IgD-negative memory B cell (primary cell): ENCODE measurements around the gene ELOVL5. TPM values are rescaled to one million over a fixed set of nuclear protein-coding genes. Genes with fewer than 3 reads are reported as not detected.

Experiments used
- H3K27ac Mint-ChIP-seq, 3 donors: one replicate each; pipeline ENCODE4 v1.8.0; 2020 to 2022; ENCODE audit warnings: mild to moderate bottlenecking in 3 of 3, mixed read lengths in 3 of 3, moderate library complexity in 1 of 3
- H3K27me3 Mint-ChIP-seq: one replicate; pipeline ENCODE4 v1.8.0; 2021; ENCODE audit warnings: mixed read lengths
- H3K36me3 Mint-ChIP-seq: one replicate; pipeline ENCODE4 v1.8.0; 2020; ENCODE audit warnings: mild to moderate bottlenecking, mixed read lengths
- H3K4me1 Mint-ChIP-seq, 3 donors: one replicate each; pipeline ENCODE4 v1.8.0; 2020 to 2022; ENCODE audit warnings: mixed read lengths in 3 of 3, mild to moderate bottlenecking in 1 of 3
- H3K4me3 Mint-ChIP-seq, 4 donors: one replicate each; pipeline ENCODE4 v1.8.0; 2020 to 2022; ENCODE audit warnings: mild to moderate bottlenecking in 4 of 4, mixed read lengths in 4 of 4, moderate library complexity in 3 of 4
- H3K9me3 Mint-ChIP-seq, 3 donors: one replicate each; pipeline ENCODE4 v1.8.0; 2020 to 2021; ENCODE audit warnings: mixed read lengths in 3 of 3, mild to moderate bottlenecking in 1 of 3
- polyA plus RNA-seq: library from polyadenylated mRNA; unstranded; fragments of 300-500 nt; fragmentation: Illumina TruSeq; gene quantifications from one replicate; pipeline ENCODE4 v1.2.3, GENCODE V29; 2021

Gene ELOVL5
- polyA plus RNA-seq, 1 donor from 2014 or later, result 156 TPM

DNA sequence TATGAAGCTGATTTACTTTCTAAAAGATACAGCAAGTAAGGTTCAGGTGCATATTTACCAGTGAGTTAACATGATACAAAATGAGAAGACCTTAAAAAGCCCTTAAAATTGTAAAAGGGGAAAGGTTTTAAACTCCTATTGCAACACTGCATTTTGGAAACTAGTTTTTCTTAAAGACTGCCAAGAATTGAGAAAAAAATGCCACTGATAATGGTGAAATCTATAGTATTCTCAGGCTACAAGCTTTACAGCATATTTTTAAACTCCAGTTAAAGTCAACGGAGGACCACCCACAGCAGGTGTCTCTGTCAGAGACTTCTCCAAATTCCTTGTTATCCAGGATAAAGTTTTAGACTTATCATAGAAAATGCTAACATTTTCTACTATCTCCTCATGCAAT, 53.6 kb downstream of the ELOVL5 start:
- Mint-ChIP-seq H3K36me3 (peaks cover 2% of the 10 kb centered on the region), H3K27ac (peak overlapping the region in 2 of 3 donors; percentile 34 to 87), H3K4me3 (no peak overlapping the region), H3K9me3 (peaks cover 0 to 1% (median 0%) of the 10 kb centered on the region in 3 donors), H3K27me3 (no peaks in the 10 kb centered on the region), H3K4me1 (peaks cover 66 to 73% (median 71%) of the 10 kb centered on the region in 3 donors)

DNA sequence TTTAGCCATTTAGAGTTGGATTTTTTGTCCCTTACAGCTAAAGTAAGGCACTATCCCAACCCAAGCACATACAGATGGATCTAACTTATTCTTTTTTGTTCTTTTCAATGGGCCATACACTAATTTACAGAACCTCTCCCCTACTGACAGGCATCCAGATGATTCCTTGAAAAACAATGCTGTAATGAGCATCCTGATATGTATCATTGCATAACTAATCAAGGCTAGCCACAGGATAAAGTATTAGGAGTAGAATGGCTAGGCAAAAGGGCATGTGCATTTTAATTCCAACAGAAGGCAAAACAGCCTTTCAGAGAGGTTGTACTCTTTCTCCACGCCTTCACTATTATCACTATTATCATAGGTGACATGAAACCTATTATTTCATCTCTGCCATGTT, 54.1 kb downstream of the ELOVL5 start:
- Mint-ChIP-seq H3K9me3 (peaks cover 0 to 1% (median 0%) of the 10 kb centered on the region in 3 donors), H3K4me3 (peak overlapping the region in 2 of 4 donors; percentile 46 to 66), H3K27me3 (no peaks in the 10 kb centered on the region), H3K4me1 (peaks cover 66 to 72% (median 70%) of the 10 kb centered on the region in 3 donors), H3K36me3 (peaks cover 2% of the 10 kb centered on the region), H3K27ac (peak overlapping the region; percentile 34 to 93 (median 87))

DNA sequence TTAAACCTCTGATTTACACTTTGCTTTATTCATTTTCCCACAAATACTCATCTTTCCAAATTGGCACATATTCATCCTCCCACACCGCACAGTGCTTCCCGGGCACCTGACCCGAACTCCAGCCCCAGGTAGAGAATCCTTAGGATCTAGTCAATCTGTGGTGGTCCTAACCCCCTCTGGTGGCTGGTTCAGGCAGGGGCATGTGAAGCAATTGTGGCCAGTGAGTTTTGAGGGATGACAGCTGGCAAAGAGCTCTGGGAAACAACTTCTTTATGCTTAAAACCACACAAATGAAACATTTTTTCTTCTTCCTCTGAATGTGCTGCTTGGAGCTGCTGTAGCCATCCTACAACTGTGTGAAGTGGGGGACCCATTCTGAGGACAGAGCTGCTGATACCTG, 54.7 kb downstream of the ELOVL5 start:
- Mint-ChIP-seq H3K4me1 (peaks cover 65 to 69% (median 66%) of the 10 kb centered on the region in 3 donors), H3K36me3 (peaks cover 2% of the 10 kb centered on the region), H3K27ac (peak overlapping the region; percentile 64 to 93 (median 87)), H3K9me3 (peaks cover 0 to 1% (median 0%) of the 10 kb centered on the region in 3 donors), H3K4me3 (peak overlapping the region in 1 of 4 donors; percentile 41), H3K27me3 (no peaks in the 10 kb centered on the region)

DNA sequence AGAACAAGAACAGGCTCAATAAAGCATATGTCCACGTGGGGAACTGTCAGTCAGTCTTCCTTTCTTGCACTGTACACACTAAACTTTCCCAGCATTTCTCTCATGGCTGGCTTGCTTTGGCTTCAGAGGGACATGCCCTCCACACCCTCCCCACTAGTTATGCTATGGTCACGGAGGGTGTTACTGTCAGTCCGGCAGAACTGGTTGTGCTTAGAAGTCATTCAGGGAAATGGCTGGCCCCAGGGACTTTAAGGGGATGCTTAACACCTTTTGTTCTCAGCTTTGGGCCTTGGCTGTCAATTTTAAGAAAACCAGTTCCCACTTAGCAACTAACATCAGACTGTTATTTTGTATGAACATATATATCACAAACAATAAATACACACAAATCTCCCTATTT, 55.1 kb downstream of the ELOVL5 start:
- H3K27me3 Mint-ChIP-seq, result no peaks in the 10 kb centered on the region
- peaks cover 2% of the 10 kb centered on the region for H3K36me3 Mint-ChIP-seq
- H3K4me1 Mint-ChIP-seq, result peaks cover 61 to 66% (median 64%) of the 10 kb centered on the region in 3 donors
- H3K27ac Mint-ChIP-seq, result peak overlapping the region; percentile 64 to 93 (median 87)
- H3K4me3 Mint-ChIP-seq, result peak overlapping the region in 2 of 4 donors; percentile 41 to 88
- peaks cover 0 to 1% (median 0%) of the 10 kb centered on the region in 3 donors for H3K9me3 Mint-ChIP-seq

DNA sequence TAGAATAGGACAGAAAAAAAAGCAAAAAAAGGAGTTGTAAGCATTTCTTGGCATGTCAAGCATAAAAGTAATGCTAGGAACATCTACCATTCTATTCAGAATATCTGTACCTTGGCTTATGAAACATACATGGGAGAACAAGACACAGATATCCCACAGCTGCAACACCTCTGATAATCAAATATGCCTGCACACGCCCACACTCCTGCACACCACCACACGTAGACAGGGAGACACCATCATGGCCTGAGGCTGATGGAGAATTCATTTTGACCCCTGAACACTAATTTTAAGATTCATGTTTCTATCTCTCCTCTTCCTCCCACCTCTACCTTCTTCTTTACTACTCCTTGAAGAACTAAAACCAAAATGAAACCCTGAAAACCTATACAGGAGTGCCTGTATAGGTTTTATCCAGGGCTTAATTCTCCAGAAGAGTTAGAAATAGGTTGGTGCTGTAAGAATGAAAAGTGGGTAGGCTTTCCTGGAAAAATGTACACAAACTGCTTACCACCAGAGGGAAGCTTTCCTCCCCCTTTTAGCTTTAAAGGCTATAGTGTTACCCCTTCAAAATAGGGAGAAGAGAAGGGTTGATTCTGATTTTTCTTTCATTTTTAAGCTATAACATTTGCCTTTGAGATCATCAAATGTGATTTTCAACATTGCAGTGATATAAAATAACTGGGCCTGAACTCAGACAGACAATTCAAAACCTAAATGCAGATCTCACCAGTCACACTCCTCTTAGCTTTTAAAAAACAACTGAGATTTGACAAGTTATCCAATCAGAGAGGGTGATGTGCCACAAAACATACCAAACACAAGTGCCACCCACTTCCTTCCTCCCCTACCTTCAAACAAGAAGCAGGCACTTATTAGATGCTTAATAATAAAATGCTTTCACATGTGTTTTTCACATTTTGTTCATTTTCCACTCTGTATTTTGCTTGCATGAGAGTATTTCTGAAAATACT, 57.9 kb downstream of the ELOVL5 start:
- Mint-ChIP-seq H3K36me3 (peaks cover 2% of the 10 kb centered on the region), H3K27me3 (no peaks in the 10 kb centered on the region), H3K27ac (peak overlapping the region; percentile 45 to 95 (median 87)), H3K4me3 (peak overlapping the region; percentile 8 to 79 (median 50)), H3K9me3 (peaks cover 0 to 1% (median 0%) of the 10 kb centered on the region in 3 donors), H3K4me1 (peaks cover 39 to 66% (median 52%) of the 10 kb centered on the region in 3 donors)

DNA sequence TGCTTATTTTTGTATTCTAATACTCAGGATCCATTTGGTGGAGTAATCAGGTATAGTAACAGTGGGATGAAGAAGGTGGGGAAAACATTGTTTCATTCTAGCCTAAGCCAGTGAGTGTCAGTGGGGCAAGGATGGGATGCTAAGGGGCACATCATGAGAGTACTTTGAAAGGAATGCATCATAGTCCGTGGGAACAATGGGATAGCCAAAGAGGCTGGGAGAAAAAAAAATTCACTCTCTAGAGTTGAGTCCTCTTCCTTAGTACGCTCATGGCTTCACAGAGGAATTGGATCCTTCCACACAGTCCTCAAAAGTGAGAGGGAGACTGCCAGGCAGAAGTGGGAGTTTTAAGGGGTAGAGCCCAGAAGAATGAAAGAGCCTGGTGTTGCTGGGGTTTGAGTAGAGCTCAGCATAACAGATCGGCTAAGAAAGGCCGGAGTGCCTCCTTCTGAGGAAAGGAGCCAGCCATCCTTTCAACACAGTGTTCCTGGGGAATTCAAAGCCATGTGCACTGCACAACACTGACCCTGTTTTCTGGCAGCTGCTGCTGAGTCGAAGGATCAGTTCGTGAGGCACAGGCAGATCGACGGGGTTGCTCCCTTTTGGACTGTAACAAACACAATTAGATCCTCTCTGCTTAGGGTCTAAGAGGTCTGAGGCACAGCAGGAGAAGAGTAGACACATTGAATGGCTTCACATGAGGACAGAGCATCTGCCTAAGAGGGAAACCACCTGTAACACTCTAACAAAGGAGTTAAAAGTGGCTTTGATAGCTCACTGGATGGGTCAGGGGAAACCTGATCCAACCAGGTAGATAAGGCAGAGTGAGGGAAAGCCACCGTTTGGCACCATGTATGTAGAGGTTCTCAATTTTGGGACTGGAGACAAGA, 61.2 kb downstream of the ELOVL5 start:
- Mint-ChIP-seq H3K4me3 (peak overlapping the region in 2 of 4 donors; percentile 23 to 73), H3K9me3 (peaks cover 0 to under 1% (median 0%) of the 10 kb centered on the region in 3 donors), H3K4me1 (peaks cover 48 to 68% (median 57%) of the 10 kb centered on the region in 3 donors), H3K27ac (peak overlapping the region; percentile 56 to 95 (median 71)), H3K36me3 (peaks cover 2% of the 10 kb centered on the region), H3K27me3 (no peaks in the 10 kb centered on the region)

DNA sequence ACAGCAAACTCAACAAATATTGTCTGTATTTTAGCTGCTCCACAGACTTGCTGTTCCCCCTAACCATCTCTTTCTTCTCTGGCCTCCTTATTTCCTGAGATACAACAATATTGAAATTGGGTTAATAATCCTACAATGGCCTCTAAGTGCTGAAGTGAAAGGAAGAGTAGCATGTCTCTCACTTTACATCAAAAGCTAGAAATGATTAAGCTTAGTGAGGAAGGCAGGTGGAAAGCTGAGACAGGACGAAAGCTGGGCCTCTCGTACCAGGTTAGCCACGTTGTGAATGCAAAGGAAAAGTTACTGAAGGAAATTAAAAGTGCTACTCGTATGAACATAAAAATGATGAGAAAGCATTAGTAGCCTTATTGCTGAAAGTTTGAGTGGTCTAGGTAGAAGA, 63.8 kb downstream of the ELOVL5 start:
- peaks cover 4% of the 10 kb centered on the region for H3K36me3 Mint-ChIP-seq
- peak overlapping the region in 2 of 4 donors; percentile 6 to 15 for H3K4me3 Mint-ChIP-seq
- H3K9me3 Mint-ChIP-seq, result no peaks in the 10 kb centered on the region
- peak overlapping the region; percentile 16 to 80 (median 68) for H3K27ac Mint-ChIP-seq
- H3K4me1 Mint-ChIP-seq, result peaks cover 56 to 73% (median 66%) of the 10 kb centered on the region in 3 donors
- H3K27me3 Mint-ChIP-seq, result no peaks in the 10 kb centered on the region

DNA sequence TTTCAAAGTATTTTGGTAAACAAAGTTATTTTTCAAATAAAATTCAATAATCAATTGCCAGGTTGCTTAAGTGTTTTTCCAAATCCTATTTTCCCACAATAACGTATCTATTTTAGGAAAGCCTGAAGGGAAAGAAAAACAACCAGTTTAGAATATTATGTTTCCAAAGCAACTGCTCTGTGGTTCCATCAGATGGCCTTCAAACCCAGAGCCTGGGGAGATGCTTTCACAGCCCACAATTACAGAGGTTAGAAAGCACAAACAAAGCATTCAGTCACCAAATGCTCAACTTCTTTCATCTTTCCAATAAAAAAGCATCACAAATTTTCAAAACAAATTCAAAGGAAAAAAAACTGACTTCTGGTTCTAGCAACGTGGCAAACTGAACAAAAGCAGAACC, 66.0 kb downstream of the ELOVL5 start:
- Mint-ChIP-seq H3K36me3 (peaks cover 13% of the 10 kb centered on the region), H3K27me3 (no peaks in the 10 kb centered on the region), H3K4me3 (peak overlapping the region in 3 of 4 donors; percentile 29 to 85 (median 29)), H3K9me3 (no peaks in the 10 kb centered on the region), H3K27ac (peak overlapping the region in 2 of 3 donors; percentile 46 to 73), H3K4me1 (peaks cover 59 to 73% (median 67%) of the 10 kb centered on the region in 3 donors)

DNA sequence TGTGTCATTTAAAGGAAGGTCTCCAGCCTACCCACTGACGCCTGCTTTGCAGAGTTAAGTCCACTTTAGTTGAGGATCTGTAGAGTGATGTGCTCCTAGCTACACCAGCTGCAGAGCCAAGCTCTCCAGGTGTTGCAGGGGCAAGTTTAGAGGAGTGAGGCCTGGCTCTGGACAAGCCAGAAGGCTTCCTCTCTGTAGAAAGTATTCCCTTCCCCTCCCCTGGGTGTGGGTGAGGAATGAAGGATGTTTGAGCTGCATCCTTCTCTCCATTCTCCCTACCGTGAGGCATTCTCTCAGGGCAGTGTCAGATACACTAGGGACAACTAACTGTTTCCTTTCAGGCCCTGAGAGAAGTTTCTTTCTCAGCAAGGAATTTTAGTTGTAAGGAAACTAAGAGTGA, 66.5 kb downstream of the ELOVL5 start:
- H3K27ac Mint-ChIP-seq, result peak overlapping the region; percentile 31 to 69 (median 57)
- no peaks in the 10 kb centered on the region for H3K27me3 Mint-ChIP-seq
- peaks cover 13% of the 10 kb centered on the region for H3K36me3 Mint-ChIP-seq
- H3K4me3 Mint-ChIP-seq, result peak overlapping the region in 3 of 4 donors; percentile 29 to 85 (median 52)
- peaks cover 58 to 78% (median 63%) of the 10 kb centered on the region in 3 donors for H3K4me1 Mint-ChIP-seq
- no peaks in the 10 kb centered on the region for H3K9me3 Mint-ChIP-seq

DNA sequence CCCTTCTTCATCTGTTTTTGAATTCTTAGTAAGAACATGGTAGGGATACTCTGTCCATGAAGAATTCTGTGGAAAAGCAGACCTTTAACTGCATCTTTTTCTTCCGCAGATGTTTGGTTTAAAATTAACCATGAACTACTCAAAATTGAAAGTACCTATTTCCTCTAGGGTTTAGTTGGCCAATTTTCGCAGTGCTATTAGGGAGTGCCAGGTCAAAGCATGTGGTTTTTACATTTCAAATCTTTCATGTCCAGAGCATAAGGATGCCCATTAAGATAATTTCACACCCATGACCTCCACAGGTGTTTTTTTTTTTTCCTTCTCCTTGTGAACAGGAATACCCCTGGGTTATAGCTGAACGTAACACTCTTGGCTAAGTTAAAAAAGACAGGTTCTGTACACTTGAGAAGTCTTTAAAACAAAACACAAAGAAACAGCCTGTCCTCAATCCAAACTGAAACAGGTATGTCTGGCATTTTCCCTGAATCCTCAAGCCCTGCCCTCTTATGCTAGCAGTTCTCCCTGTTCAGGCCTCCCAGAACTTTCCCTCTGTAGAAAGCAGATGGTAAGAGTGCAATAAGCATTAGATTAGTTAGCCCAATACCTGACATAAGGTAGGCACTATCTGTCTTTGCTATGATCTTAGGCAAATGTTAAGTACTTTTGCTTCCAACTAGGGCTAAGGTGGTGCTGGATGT, 67.1 kb downstream of the ELOVL5 start:
- Mint-ChIP-seq H3K36me3 (peaks cover 13% of the 10 kb centered on the region), H3K27ac (peak overlapping the region; percentile 31 to 69 (median 57)), H3K27me3 (no peaks in the 10 kb centered on the region), H3K4me1 (peaks cover 60 to 78% (median 61%) of the 10 kb centered on the region in 3 donors), H3K4me3 (peak overlapping the region in 3 of 4 donors; percentile 52 to 85 (median 62)), H3K9me3 (no peaks in the 10 kb centered on the region)

DNA sequence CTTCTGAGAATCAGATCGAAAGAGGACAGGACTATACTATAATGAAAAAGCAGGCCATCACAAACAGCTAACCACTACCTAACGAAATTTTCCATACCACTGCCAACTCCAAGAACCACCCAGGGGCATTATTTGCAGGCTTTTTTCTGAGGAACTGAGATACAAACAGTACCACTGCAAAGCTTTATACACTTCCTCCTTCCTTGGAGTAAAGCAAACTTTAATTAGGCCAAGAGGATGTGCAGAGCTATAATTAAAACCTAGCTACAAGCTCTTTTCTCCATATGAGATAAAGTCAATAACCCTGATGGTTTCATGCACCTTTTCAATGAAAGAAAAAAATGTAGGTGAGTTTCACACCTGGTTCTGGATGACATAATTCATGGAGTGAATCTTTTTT, 68.5 kb downstream of the ELOVL5 start:
- Mint-ChIP-seq H3K9me3 (no peaks in the 10 kb centered on the region), H3K4me3 (peak overlapping the region in 2 of 4 donors; percentile 62 to 85), H3K36me3 (peaks cover 13% of the 10 kb centered on the region), H3K4me1 (peaks cover 56 to 80% (median 59%) of the 10 kb centered on the region in 3 donors), H3K27me3 (no peaks in the 10 kb centered on the region), H3K27ac (peak overlapping the region; percentile 50 to 69 (median 67))

DNA sequence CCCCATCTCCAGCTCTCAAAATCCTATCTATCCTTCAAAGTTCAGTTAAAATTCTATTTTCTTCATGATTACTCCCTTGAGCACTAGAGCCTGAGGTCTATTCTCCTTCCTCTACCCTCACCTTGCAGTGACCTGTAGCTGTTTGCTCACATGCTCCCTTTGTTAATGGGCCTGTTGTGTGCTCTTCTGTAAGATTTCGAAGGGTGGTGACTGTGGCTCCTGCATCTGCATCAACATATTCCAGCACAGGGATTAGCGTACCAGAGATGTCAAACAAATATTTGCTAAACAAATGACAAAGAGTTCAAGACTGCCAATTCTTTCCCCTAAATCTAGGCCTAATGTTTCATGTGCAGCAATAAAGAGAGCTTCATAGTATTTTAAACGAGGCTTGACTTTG, 69.5 kb downstream of the ELOVL5 start:
- H3K27ac Mint-ChIP-seq, result peak overlapping the region in 2 of 3 donors; percentile 39 to 78
- peak overlapping the region in 1 of 4 donors; percentile 37 for H3K4me3 Mint-ChIP-seq
- H3K36me3 Mint-ChIP-seq, result peaks cover 16% of the 10 kb centered on the region
- H3K9me3 Mint-ChIP-seq, result no peaks in the 10 kb centered on the region
- no peaks in the 10 kb centered on the region for H3K27me3 Mint-ChIP-seq
- peaks cover 50 to 72% (median 57%) of the 10 kb centered on the region in 3 donors for H3K4me1 Mint-ChIP-seq

DNA sequence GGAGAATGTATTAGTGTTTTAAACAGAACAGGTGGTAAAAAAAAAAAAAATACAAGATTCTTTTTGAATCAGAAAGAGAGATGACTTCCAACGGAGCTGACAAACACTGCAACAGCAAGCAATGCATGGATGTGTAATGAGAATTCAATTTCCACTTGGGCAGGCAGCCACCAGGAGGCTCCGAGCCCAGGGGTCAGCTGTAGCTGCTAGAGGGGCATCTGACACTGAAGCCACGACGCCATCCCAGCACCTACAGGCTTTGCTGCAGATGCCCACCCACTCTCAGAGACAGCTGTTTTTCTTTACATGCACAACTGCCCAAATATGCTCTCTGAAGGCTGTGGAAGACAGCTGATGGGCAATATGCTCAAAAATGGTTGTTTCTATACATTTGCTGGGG, 75.4 kb downstream of the ELOVL5 start:
- Mint-ChIP-seq H3K9me3 (no peaks in the 10 kb centered on the region), H3K27me3 (no peaks in the 10 kb centered on the region), H3K27ac (peak overlapping the region in 1 of 3 donors; percentile 59), H3K36me3 (peaks cover 17% of the 10 kb centered on the region), H3K4me3 (no peak overlapping the region), H3K4me1 (peaks cover 7 to 21% (median 9%) of the 10 kb centered on the region in 3 donors)

DNA sequence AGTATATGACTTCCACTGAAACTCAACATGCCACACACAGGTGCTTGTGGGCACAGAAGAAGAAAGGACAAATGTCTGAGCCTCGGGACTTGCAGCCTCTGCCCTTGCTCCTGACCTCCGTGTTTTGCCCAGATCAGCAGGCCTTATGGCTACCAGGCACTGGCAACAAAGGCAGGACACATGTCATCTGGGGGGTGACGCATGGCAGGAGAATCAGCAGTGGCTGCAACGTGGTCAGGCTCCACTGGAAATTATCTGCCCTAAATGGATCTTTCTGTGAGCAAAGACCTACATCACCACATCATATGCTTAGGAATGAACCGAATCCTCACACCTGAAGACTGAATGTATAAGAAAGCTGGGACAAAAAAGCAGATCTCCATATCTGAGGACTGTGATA, 78.9 kb downstream of the ELOVL5 start:
- Mint-ChIP-seq H3K27ac (peak overlapping the region in 2 of 3 donors; percentile 3 to 71), H3K4me1 (peaks cover 11 to 35% (median 21%) of the 10 kb centered on the region in 3 donors), H3K9me3 (peaks cover 0 to 2% (median 0%) of the 10 kb centered on the region in 3 donors), H3K27me3 (no peaks in the 10 kb centered on the region), H3K4me3 (no peak overlapping the region), H3K36me3 (peaks cover 25% of the 10 kb centered on the region)
